GM12892 (cell line): ENCODE data around the gene CAVIN1.

Experiments used
- POLR2A ChIP-seq: IDR thresholded peaks from 2 replicates; pipeline ENCODE4 v1.6.1; 2011; ENCODE audit warnings: low read depth, low read length, control low read depth
- POLR2AphosphoS5 ChIP-seq: IDR thresholded peaks from 2 replicates; pipeline ENCODE4 v1.6.1; 2011; ENCODE audit warnings: low read depth, low read length, control low read depth
- TAF1 ChIP-seq: IDR thresholded peaks from 2 replicates; pipeline ENCODE4 v1.6.1; 2011; ENCODE audit warnings: low read depth, mild to moderate bottlenecking, control low read depth, low read length, borderline replicate concordance

GRCh38 chr17:42359133-42359532 lies 63.9 kb downstream of the CAVIN1 start:
- TF ChIP-seq POLR2A (no peak), POLR2AphosphoS5 (no peak), TAF1 (no peak)
